Measurements from ENCODE around the gene HIP1. TPM values are rescaled to one million over a fixed set of nuclear protein-coding genes. Genes with fewer than 3 reads are reported as not detected.
A peak's percentile ranks its signal among the peaks of the same experiment; 100 is the strongest.

Gene HIP1
- total RNA-seq, 1 experiment from 2014 or later = 5.3 TPM

DNA sequence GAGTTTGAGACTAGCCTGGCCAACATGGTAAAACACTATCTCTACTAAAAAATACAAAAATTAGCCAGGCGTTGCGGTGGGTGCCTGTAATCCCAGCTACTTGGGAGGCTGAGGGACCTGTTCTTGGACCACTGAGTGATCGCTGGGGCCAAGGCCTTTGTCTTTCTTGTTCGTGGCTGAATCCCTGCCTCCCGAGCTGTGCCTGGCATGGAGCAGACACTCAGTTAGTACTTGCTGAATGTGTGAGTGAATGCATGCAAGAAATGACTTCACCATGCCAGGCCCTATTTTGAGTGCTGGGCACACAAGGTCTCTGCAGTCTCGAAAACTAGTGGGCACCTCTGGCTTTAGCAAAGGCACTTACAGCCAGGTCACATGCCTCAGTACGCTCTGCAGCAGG lies 85.1 kb downstream of the HIP1 start:
- Histone ChIP-seq H3F3A (ENCODE audit: low read length, unreplicated experiment) (no peaks in the 10 kb centered on the region), H3K27me3 (ENCODE audit: low read length) (no peaks in the 10 kb centered on the region), H3K9me3 (ENCODE audit: low read length) (no peaks in the 10 kb centered on the region), H3K4me2 (ENCODE audit: low read length) (no peak overlapping the region), H3K4me1 (ENCODE audit: insufficient read depth, low read length) (no peaks in the 10 kb centered on the region), H3K36me3 (ENCODE audit: low read depth, low read length) (no peaks in the 10 kb centered on the region), H3K79me2 (ENCODE audit: low read length) (no peaks in the 10 kb centered on the region), H3K4me3 (ENCODE audit: low read length) (no peak overlapping the region), H3K9ac (ENCODE audit: low read length) (no peak overlapping the region), H3K9me2 (replicated peaks; ENCODE audit: low read length) (no peaks in the 10 kb centered on the region), H2AFZ (ENCODE audit: low read length) (no peak overlapping the region), H3K27ac (ENCODE audit: low read length) (no peak overlapping the region), H4K20me1 (ENCODE audit: low read length) (no peaks in the 10 kb centered on the region)
- no TSS peak for BruUV-seq (replicated peaks)
- TF ChIP-seq, protein P1, sequence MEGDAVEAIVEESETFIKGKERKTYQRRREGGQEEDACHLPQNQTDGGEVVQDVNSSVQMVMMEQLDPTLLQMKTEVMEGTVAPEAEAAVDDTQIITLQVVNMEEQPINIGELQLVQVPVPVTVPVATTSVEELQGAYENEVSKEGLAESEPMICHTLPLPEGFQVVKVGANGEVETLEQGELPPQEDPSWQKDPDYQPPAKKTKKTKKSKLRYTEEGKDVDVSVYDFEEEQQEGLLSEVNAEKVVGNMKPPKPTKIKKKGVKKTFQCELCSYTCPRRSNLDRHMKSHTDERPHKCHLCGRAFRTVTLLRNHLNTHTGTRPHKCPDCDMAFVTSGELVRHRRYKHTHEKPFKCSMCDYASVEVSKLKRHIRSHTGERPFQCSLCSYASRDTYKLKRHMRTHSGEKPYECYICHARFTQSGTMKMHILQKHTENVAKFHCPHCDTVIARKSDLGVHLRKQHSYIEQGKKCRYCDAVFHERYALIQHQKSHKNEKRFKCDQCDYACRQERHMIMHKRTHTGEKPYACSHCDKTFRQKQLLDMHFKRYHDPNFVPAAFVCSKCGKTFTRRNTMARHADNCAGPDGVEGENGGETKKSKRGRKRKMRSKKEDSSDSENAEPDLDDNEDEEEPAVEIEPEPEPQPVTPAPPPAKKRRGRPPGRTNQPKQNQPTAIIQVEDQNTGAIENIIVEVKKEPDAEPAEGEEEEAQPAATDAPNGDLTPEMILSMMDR (conservative IDR thresholded peaks at IDR 0.05; ENCODE audit: low read depth, low read length) = no peak
- TF ChIP-seq EZH2 (IDR thresholded peaks at IDR 0.05; ENCODE audit: low read length, unreplicated experiment) (no peak), EZH2phosphoT487 (IDR thresholded peaks at IDR 0.05; ENCODE audit: borderline replicate concordance, low read length) (no peak)
- intact Hi-C loops (cut with micrococcal nuclease) = no loop called here
- ATAC-seq = no peak
- CTCF ChIA-PET = no interaction called here
- POLR2A ChIA-PET (ENCODE audit: unreplicated experiment) = no interaction called here
- DNase-seq = no peak

DNA sequence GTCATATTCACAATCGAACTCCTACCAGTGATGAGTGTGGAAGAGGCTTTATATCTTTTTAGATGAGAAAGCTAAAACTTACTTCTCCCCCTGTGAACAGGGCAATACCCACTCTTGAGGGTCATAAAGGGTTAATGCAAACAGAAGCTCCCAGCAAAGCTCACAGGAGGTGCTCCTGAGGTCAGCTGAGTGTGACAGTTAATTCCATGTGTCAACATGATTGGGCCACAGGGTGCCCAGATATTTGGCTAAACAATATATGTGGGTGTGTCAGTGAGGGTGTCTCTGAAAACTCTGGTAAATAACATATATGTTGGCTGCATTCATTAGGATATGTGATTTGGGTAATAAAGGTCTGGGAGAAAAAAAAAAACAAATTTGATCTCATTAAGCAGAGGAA lies 86.0 kb downstream of the HIP1 start:
- Histone ChIP-seq H3K4me3 (ENCODE audit: low read length) (no peak overlapping the region), H3K4me2 (ENCODE audit: low read length) (no peak overlapping the region), H3K27ac (ENCODE audit: low read length) (no peak overlapping the region), H3K9ac (ENCODE audit: low read length) (no peak overlapping the region), H3F3A (ENCODE audit: low read length, unreplicated experiment) (no peaks in the 10 kb centered on the region), H4K20me1 (ENCODE audit: low read length) (no peaks in the 10 kb centered on the region), H3K79me2 (ENCODE audit: low read length) (no peaks in the 10 kb centered on the region), H2AFZ (ENCODE audit: low read length) (no peak overlapping the region), H3K36me3 (ENCODE audit: low read depth, low read length) (no peaks in the 10 kb centered on the region), H3K4me1 (ENCODE audit: insufficient read depth, low read length) (no peaks in the 10 kb centered on the region), H3K9me2 (replicated peaks; ENCODE audit: low read length) (no peaks in the 10 kb centered on the region), H3K27me3 (ENCODE audit: low read length) (no peaks in the 10 kb centered on the region), H3K9me3 (ENCODE audit: low read length) (no peaks in the 10 kb centered on the region)
- ATAC-seq (no peak), DNase-seq (no peak)
- POLR2A ChIA-PET (ENCODE audit: unreplicated experiment) = no interaction called here
- BruUV-seq (replicated peaks) = no TSS peak
- CTCF ChIA-PET = no interaction called here
- TF ChIP-seq, protein P1 (conservative IDR thresholded peaks at IDR 0.05; ENCODE audit: low read depth, low read length) = no peak
- TF ChIP-seq EZH2phosphoT487 (IDR thresholded peaks at IDR 0.05; ENCODE audit: borderline replicate concordance, low read length) (no peak), EZH2 (IDR thresholded peaks at IDR 0.05; ENCODE audit: low read length, unreplicated experiment) (no peak)
- intact Hi-C loops (cut with micrococcal nuclease) = no loop called here

DNA sequence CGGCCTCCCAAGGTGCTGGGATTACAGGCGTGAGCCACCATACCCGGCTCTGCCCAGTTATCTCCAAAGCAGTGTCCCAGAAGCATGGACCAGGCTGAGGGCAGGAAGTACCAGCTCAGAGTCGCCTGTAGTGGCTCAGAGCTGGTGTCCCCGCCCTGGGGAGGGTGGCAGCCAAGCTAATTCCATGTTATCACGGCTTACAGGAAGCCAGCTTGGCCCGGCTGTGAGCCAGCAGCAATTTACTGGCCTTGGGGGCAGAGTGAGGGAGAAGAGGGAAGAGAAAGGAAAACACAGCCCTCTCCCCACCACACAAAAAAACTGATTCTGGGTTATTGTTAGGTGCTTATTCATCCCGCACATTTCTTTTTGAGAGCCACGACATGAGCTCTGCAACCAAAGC lies 88.1 kb downstream of the HIP1 start:
- Histone ChIP-seq H3K27ac (ENCODE audit: low read length) (no peak overlapping the region), H3K4me3 (ENCODE audit: low read length) (no peak overlapping the region), H3K9ac (ENCODE audit: low read length) (no peak overlapping the region), H3K79me2 (ENCODE audit: low read length) (no peaks in the 10 kb centered on the region), H4K20me1 (ENCODE audit: low read length) (no peaks in the 10 kb centered on the region), H2AFZ (ENCODE audit: low read length) (no peak overlapping the region), H3K27me3 (ENCODE audit: low read length) (no peaks in the 10 kb centered on the region), H3K9me3 (ENCODE audit: low read length) (no peaks in the 10 kb centered on the region), H3K4me2 (ENCODE audit: low read length) (no peak overlapping the region), H3K4me1 (ENCODE audit: insufficient read depth, low read length) (no peaks in the 10 kb centered on the region), H3F3A (ENCODE audit: low read length, unreplicated experiment) (no peaks in the 10 kb centered on the region), H3K9me2 (replicated peaks; ENCODE audit: low read length) (no peaks in the 10 kb centered on the region), H3K36me3 (ENCODE audit: low read depth, low read length) (no peaks in the 10 kb centered on the region)
- CTCF ChIA-PET = no interaction called here
- DNase-seq (no peak), ATAC-seq (peak; percentile 50)
- no peak for TF ChIP-seq EZH2phosphoT487 (IDR thresholded peaks at IDR 0.05; ENCODE audit: borderline replicate concordance, low read length)
- TF ChIP-seq, protein P1 (conservative IDR thresholded peaks at IDR 0.05; ENCODE audit: low read depth, low read length) = no peak
- no peak for TF ChIP-seq EZH2 (IDR thresholded peaks at IDR 0.05; ENCODE audit: low read length, unreplicated experiment)
- POLR2A ChIA-PET (ENCODE audit: unreplicated experiment) = no interaction called here
- intact Hi-C loops (cut with micrococcal nuclease) = no loop called here
- no TSS peak for BruUV-seq (replicated peaks)

Data from PC-3 (cell line).